Measurements from ENCODE around the gene MYO18A. TPM values are rescaled to one million over a fixed set of nuclear protein-coding genes. Genes with fewer than 3 reads are reported as not detected.
A peak's percentile ranks its signal among the peaks of the same experiment; 100 is the strongest.

Gene MYO18A
- total RNA-seq, 5 donors from 2014 or later (not counting 1 experiment from before 2014, with no cell fraction given): 119 to 151 (median 145) TPM

- no peak overlapping the region for H3K4me3 Mint-ChIP-seq
- no peaks in the 10 kb centered on the region for H3K9me3 Mint-ChIP-seq
- ChIA-PET CTCF (interaction anchor here in 1 of 2 donors (0.7 kb wide), 1 partner anchor 59 kb away, joined by 3 read pairs; no protein-coding TSS in a partner anchor), POLR2A (no interaction called here)
- no peak overlapping the region for H3K27ac Mint-ChIP-seq
- DNase-seq: no peak
- Histone ChIP-seq H3K36me3 (ENCODE audit: control insufficient read depth in 2 of 2, extremely low read depth in 1 of 2, insufficient read depth in 1 of 2, low read length in 1 of 2) (peaks cover 28 to 54% of the 10 kb centered on the region in 2 donors), H3K4me1 (ENCODE audit: control insufficient read depth in 1 of 2, extremely low read depth in 1 of 2, insufficient read depth in 2 of 2, low read length in 2 of 2) (peaks cover 0 to 17% of the 10 kb centered on the region in 2 experiments), H3K4me3 (ENCODE audit: control insufficient read depth in 1 of 2, extremely low read depth in 1 of 2, low read length in 1 of 2) (no peak overlapping the region), H3K9me3 (no peaks in the 10 kb centered on the region), H3K27me3 (replicated peaks in 1 of 2; ENCODE audit: control insufficient read depth in 2 of 2, extremely low read depth in 1 of 2, insufficient read depth in 2 of 2, low read length in 1 of 2) (no peaks in the 10 kb centered on the region), H3K27ac (ENCODE audit: low read length) (no peak overlapping the region)
- H3K36me3 Mint-ChIP-seq: peaks cover 22% of the 10 kb centered on the region
- ATAC-seq (replicated peaks in 1 of 4): no peak
- H3K27me3 Mint-ChIP-seq: no peaks in the 10 kb centered on the region
- peaks cover 13 to 14% (median 13%) of the 10 kb centered on the region in 3 donors for H3K4me1 Mint-ChIP-seq
- 98% methylated on average over 8 of the region's 10 CpGs for WGBS (ENCODE audit: insufficient coverage)
These were observed 58.8 kb downstream of the MYO18A start for GRCh38 chr17:29121442-29121841.

GRCh38 chr17:29120433-29120832 lies 59.8 kb downstream of the MYO18A start:
- H3K36me3 Mint-ChIP-seq: peaks cover 22% of the 10 kb centered on the region
- WGBS (ENCODE audit: insufficient coverage): 89% methylated on average over 2 of the region's 2 CpGs

GRCh38 chr17:29119265-29119664 lies 60.9 kb downstream of the MYO18A start:
- no CpG with 5 or more reads among the region's 6 CpGs for WGBS (ENCODE audit: insufficient coverage)
- POLR2A ChIA-PET: interaction anchor here in 1 of 2 donors (0.6 to 1.0 kb wide), 2 partner anchors 21 to 93 kb away, joined by 3 read pairs; no protein-coding TSS in a partner anchor
- ATAC-seq (replicated peaks in 1 of 4): no peak

More at GRCh38 chr17:29120433-29120832, 59.8 kb downstream of the MYO18A start:
- Histone ChIP-seq H3K4me1 (ENCODE audit: control insufficient read depth in 1 of 2, extremely low read depth in 1 of 2, insufficient read depth in 2 of 2, low read length in 2 of 2) (peaks cover 0 to 22% of the 10 kb centered on the region in 2 experiments), H3K4me3 (ENCODE audit: control insufficient read depth in 1 of 2, extremely low read depth in 1 of 2, low read length in 1 of 2) (no peak overlapping the region), H3K27ac (ENCODE audit: low read length) (no peak overlapping the region), H3K9me3 (no peaks in the 10 kb centered on the region), H3K36me3 (ENCODE audit: control insufficient read depth in 2 of 2, extremely low read depth in 1 of 2, insufficient read depth in 1 of 2, low read length in 1 of 2) (peaks cover 24 to 54% of the 10 kb centered on the region in 2 donors), H3K27me3 (replicated peaks in 1 of 2; ENCODE audit: control insufficient read depth in 2 of 2, extremely low read depth in 1 of 2, insufficient read depth in 2 of 2, low read length in 1 of 2) (no peaks in the 10 kb centered on the region)
- CTCF ChIA-PET: interaction anchor here in 1 of 2 donors (0.5 kb wide), 1 partner anchor 225 kb away, joined by 4 read pairs; no protein-coding TSS in a partner anchor
- DNase-seq (no peak), ATAC-seq (replicated peaks in 1 of 4) (no peak)
- no peak overlapping the region for H3K4me3 Mint-ChIP-seq
- H3K27ac Mint-ChIP-seq: no peak overlapping the region
- POLR2A ChIA-PET: no interaction called here
- H3K27me3 Mint-ChIP-seq: no peaks in the 10 kb centered on the region
- no peaks in the 10 kb centered on the region for H3K9me3 Mint-ChIP-seq
- H3K4me1 Mint-ChIP-seq: peaks cover 13 to 17% (median 13%) of the 10 kb centered on the region in 3 donors

GRCh38 chr17:29116804-29117753 lies 63.1 kb downstream of the MYO18A start:
- no peaks in the 10 kb centered on the region for H3K27me3 Mint-ChIP-seq

More at GRCh38 chr17:29119265-29119664, 60.9 kb downstream of the MYO18A start:
- H3K4me1 ChIP-seq (ENCODE audit: control insufficient read depth in 1 of 2, extremely low read depth in 1 of 2, insufficient read depth in 2 of 2, low read length in 2 of 2): peaks cover 0 to 17% of the 10 kb centered on the region in 2 experiments
- no peak overlapping the region for H3K27ac ChIP-seq (ENCODE audit: low read length)
- H3K9me3 Mint-ChIP-seq: no peaks in the 10 kb centered on the region
- no peak overlapping the region for H3K27ac Mint-ChIP-seq
- H3K36me3 Mint-ChIP-seq: peaks cover 24% of the 10 kb centered on the region
- peaks cover 7 to 10% (median 10%) of the 10 kb centered on the region in 3 donors for H3K4me1 Mint-ChIP-seq
- H3K4me3 Mint-ChIP-seq: no peak overlapping the region
- H3K9me3 ChIP-seq: no peaks in the 10 kb centered on the region
- no peaks in the 10 kb centered on the region for H3K27me3 ChIP-seq (replicated peaks in 1 of 2; ENCODE audit: control insufficient read depth in 2 of 2, extremely low read depth in 1 of 2, insufficient read depth in 2 of 2, low read length in 1 of 2)
- no peak overlapping the region for H3K4me3 ChIP-seq (ENCODE audit: control insufficient read depth in 1 of 2, extremely low read depth in 1 of 2, low read length in 1 of 2)
- CTCF ChIA-PET: interaction anchor here (0.6 to 0.7 kb wide), 3 partner anchors 14 to 1053 kb away, joined by 3 to 5 read pairs (median 3); no protein-coding TSS in a partner anchor
- H3K36me3 ChIP-seq (ENCODE audit: control insufficient read depth in 2 of 2, extremely low read depth in 1 of 2, insufficient read depth in 1 of 2, low read length in 1 of 2): peaks cover 24 to 66% of the 10 kb centered on the region in 2 donors
- no peak for DNase-seq
- H3K27me3 Mint-ChIP-seq: no peaks in the 10 kb centered on the region

GRCh38 chr17:29115961-29116803 lies 64.0 kb downstream of the MYO18A start:
- no peaks in the 10 kb centered on the region for H3K9me3 ChIP-seq
- no peak overlapping the region for H3K27ac Mint-ChIP-seq
- 73% methylated on average over 3 of the region's 20 CpGs for WGBS (ENCODE audit: insufficient coverage)
- ChIA-PET CTCF (interaction anchor here (0.6 to 3.8 kb wide), 21 partner anchors 12 to 1899 kb away, joined by 3 to 74 read pairs (median 7); partner anchors contain the start of gene PHF12 (in 1 of the 2)), POLR2A (no interaction called here)
- peaks cover 5 to 8% (median 8%) of the 10 kb centered on the region in 3 donors for H3K4me1 Mint-ChIP-seq
- no peaks in the 10 kb centered on the region for H3K27me3 ChIP-seq (replicated peaks in 1 of 2; ENCODE audit: control insufficient read depth in 2 of 2, extremely low read depth in 1 of 2, insufficient read depth in 2 of 2, low read length in 1 of 2)
- no peak overlapping the region for H3K27ac ChIP-seq (ENCODE audit: low read length)
- peak in 15 of 35 experiments; percentile 14 to 59 (median 26) for DNase-seq
- ATAC-seq (replicated peaks in 1 of 4): peak in 2 of 4 experiments; percentile 25 to 34
- H3K4me3 Mint-ChIP-seq: no peak overlapping the region
- peaks cover 0 to 27% of the 10 kb centered on the region in 2 experiments for H3K4me1 ChIP-seq (ENCODE audit: control insufficient read depth in 1 of 2, extremely low read depth in 1 of 2, insufficient read depth in 2 of 2, low read length in 2 of 2)
- no peaks in the 10 kb centered on the region for H3K27me3 Mint-ChIP-seq
- H3K36me3 Mint-ChIP-seq: peaks cover 24% of the 10 kb centered on the region
- H3K9me3 Mint-ChIP-seq: no peaks in the 10 kb centered on the region
- H3K36me3 ChIP-seq (ENCODE audit: control insufficient read depth in 2 of 2, extremely low read depth in 1 of 2, insufficient read depth in 1 of 2, low read length in 1 of 2): peaks cover 14 to 78% of the 10 kb centered on the region in 2 donors
- H3K4me3 ChIP-seq (ENCODE audit: control insufficient read depth in 1 of 2, extremely low read depth in 1 of 2, low read length in 1 of 2): no peak overlapping the region

More at GRCh38 chr17:29116804-29117753, 63.1 kb downstream of the MYO18A start:
- ChIA-PET CTCF (interaction anchor here (0.6 to 3.8 kb wide), 30 partner anchors 9 to 1898 kb away, joined by 3 to 74 read pairs (median 5); partner anchors contain the start of genes NEK8 (in 1 of the 2) and PHF12 (in 1 of the 2)), POLR2A (interaction anchor here in 1 of 2 donors (0.5 kb wide), 1 partner anchor 72 kb away, joined by 11 read pairs; no protein-coding TSS in a partner anchor)
- Histone ChIP-seq H3K4me1 (ENCODE audit: control insufficient read depth in 1 of 2, extremely low read depth in 1 of 2, insufficient read depth in 2 of 2, low read length in 2 of 2) (peaks cover 0 to 21% of the 10 kb centered on the region in 2 experiments), H3K36me3 (ENCODE audit: control insufficient read depth in 2 of 2, extremely low read depth in 1 of 2, insufficient read depth in 1 of 2, low read length in 1 of 2) (peaks cover 19 to 78% of the 10 kb centered on the region in 2 donors), H3K4me3 (ENCODE audit: control insufficient read depth in 1 of 2, extremely low read depth in 1 of 2, low read length in 1 of 2) (no peak overlapping the region), H3K27ac (ENCODE audit: low read length) (no peak overlapping the region), H3K9me3 (no peaks in the 10 kb centered on the region), H3K27me3 (replicated peaks in 1 of 2; ENCODE audit: control insufficient read depth in 2 of 2, extremely low read depth in 1 of 2, insufficient read depth in 2 of 2, low read length in 1 of 2) (no peaks in the 10 kb centered on the region)
- peak; percentile 75 to 80 (median 78) for ATAC-seq (replicated peaks in 1 of 4)
- H3K4me3 Mint-ChIP-seq: no peak overlapping the region
- H3K27ac Mint-ChIP-seq: no peak overlapping the region
- peaks cover 28% of the 10 kb centered on the region for H3K36me3 Mint-ChIP-seq
- H3K9me3 Mint-ChIP-seq: no peaks in the 10 kb centered on the region
- peak; percentile 41 to 86 (median 71) for DNase-seq
- WGBS (ENCODE audit: insufficient coverage): 67% methylated on average over 9 of the region's 26 CpGs
- peaks cover 5 to 8% (median 8%) of the 10 kb centered on the region in 3 donors for H3K4me1 Mint-ChIP-seq
